Measurements from ENCODE around the gene PPP2R1A. TPM values are rescaled to one million over a fixed set of nuclear protein-coding genes. Genes with fewer than 3 reads are reported as not detected.
"Not testable (repeated sequence)": the region's sequence is repeated elsewhere in the genome, so short reads cannot be mapped to it uniquely, and the experiment has no call there.

The PPP2R1A gene
- total RNA-seq, 4 donors from 2014 or later = 141 to 162 (median 156) TPM

- ATAC-seq (ENCODE audit: low FRiP score) = no peak
- no peak for DNase-seq (ENCODE audit: low spot score)
- TF ChIP-seq, protein P1, sequence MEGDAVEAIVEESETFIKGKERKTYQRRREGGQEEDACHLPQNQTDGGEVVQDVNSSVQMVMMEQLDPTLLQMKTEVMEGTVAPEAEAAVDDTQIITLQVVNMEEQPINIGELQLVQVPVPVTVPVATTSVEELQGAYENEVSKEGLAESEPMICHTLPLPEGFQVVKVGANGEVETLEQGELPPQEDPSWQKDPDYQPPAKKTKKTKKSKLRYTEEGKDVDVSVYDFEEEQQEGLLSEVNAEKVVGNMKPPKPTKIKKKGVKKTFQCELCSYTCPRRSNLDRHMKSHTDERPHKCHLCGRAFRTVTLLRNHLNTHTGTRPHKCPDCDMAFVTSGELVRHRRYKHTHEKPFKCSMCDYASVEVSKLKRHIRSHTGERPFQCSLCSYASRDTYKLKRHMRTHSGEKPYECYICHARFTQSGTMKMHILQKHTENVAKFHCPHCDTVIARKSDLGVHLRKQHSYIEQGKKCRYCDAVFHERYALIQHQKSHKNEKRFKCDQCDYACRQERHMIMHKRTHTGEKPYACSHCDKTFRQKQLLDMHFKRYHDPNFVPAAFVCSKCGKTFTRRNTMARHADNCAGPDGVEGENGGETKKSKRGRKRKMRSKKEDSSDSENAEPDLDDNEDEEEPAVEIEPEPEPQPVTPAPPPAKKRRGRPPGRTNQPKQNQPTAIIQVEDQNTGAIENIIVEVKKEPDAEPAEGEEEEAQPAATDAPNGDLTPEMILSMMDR (IDR thresholded peaks at IDR 0.05) = no peak
Observed at GRCh38 chr19:52237197-52237596, 47.3 kb downstream of the PPP2R1A start.

DNA sequence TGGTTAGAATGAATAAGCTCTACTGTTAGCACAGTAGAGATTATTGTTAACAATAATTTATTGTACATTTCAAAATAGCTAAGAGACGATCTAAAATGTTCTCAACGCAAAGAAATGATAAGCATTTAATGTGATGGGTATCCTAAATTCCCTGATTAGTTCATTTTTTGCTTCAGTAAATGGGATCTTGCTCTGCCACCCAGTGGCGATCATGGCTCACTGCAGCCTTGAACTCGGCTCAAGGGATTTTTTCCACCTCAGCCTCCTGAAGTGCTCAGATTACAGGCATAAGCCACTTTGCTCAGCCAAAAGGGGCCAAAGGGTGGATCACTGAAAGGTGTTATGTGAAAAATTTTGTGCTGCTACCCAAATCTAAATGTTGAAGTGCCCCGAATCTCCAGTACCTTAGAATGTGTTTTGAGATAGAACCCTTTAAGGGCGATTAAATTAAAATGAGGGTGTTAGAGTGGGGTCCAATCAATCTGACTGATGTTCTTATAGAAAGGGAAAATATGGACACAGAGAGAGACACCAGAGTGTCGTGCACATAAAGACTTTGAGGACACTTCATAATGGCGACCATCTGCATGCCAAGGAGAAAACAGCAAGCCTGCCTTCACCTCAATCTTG is 48.0 kb downstream of the PPP2R1A start:
- DNase-seq (ENCODE audit: low spot score) (no peak), ATAC-seq (ENCODE audit: low FRiP score) (peak; percentile 80)
- TF ChIP-seq, protein P1 (IDR thresholded peaks at IDR 0.05) = peak in 1 of 3 donors; percentile 66

DNA sequence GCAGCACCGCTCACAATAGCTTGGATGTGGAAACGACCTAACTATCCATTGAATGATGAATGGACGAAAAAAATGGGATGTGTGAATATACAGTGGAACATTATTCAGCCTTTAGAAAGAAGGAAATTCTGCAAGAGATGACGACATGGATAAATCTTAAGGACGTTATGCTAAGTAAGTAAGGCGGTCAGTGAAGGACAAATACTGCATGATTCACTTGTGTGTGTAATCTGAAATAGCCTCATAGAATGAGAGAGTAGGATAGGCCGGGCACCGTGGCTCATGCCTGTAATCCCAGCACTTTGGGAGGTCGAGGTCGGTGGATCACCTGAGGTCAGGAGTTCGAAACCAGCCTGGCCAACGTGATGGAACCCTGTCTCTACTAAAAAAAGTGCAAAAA is 54.2 kb downstream of the PPP2R1A start:
- DNase-seq (ENCODE audit: low spot score) (no peak), ATAC-seq (ENCODE audit: low FRiP score) (no peak)

DNA sequence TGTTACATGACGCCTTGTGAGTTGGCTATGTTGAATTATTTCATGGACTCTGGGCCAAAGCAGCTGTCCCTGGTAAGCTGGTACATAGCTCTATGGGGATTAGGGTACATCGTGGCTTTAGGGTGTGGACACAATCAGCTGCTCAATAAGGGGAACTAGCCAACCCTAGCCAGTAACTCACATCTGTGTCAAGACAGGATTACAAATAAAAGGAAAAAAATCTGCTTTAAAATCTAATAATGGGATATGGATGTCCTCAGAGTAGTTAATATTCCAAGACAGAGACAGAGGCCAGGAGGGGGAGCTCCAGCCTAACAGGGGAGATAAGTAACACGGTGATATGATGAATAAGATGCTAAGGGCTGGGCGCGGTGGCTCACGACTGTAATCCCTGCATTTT is 58.4 kb downstream of the PPP2R1A start:
- TF ChIP-seq, protein P1 (IDR thresholded peaks at IDR 0.05) = no peak
- no peak for ATAC-seq (ENCODE audit: low FRiP score)
- DNase-seq (ENCODE audit: low spot score) = peak; percentile 35

More for the DNA sequence above, 54.2 kb downstream of the PPP2R1A start:
- TF ChIP-seq, protein P1 (IDR thresholded peaks at IDR 0.05) = no peak

- TF ChIP-seq, protein P1 (IDR thresholded peaks at IDR 0.05) = no peak
- ATAC-seq (ENCODE audit: low FRiP score) (no peak), DNase-seq (ENCODE audit: low spot score) (no peak)
Observed at GRCh38 chr19:52258426-52258825, 68.6 kb downstream of the PPP2R1A start.

DNA sequence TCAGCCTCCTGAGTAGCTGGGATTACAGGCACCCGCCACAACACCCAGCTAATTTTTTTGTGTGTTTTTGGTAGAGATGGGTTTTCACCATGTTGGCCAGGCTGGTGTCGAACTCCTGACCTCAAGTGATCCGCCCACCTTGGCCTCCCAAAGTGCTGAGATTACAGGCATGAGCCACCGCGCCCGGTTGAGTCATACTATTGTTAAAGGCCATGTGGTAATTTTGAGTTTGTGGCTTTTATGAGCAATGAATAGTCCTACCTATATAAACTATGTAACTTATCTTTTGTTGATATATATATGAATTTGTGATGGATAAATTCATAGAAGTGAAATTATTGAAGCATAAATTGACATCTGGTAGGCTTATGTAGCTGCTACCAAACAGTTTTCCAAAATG is 75.7 kb downstream of the PPP2R1A start:
- ATAC-seq (ENCODE audit: low FRiP score); DNase-seq (ENCODE audit: low spot score): not testable (repeated sequence)

DNA sequence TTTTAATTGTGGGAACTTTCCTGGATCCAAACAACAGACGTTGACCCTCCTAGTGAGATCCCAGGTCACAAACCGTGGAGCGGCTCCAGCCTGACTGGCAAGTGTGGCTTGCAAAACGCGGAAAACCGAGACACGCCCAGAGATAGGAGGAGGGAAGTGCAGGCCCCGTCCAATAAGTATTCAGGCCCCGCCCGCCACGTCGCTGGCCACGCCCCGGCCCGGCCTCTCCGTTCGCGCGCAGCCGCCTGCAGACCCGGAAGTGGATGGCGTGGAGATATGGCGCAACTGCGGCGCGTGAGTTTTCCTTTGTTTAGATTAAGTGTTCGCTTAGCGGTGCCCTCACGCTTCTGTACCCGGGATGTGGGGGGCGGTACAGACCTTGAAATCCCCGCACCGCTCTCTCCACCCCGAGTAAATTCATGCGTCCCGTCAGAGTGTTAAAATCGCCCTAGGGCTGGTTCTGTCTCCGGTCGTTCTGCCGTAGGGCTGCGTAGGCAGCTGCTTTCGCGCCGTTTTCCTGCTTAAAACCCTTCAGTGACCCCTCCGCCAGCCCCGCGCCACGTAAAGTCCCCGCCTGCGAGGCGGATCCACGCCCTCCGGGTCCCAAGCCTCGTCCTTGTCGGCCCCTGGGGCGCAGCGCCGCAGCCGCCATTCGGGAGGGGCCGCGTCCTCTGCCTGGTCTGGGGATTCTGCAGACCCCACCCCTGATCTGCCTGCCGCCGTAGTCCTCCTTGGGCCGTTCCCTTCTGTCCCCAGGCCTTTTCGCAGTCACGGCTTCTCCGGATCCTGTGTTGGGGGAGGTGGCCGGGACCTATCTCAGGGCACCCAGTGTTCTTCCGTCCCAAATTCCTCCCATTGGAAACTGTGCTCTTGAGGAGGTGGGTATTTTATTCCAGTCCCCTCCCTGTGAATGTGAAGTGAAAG is 79.7 kb downstream of the PPP2R1A start, which contains the start of gene ZNF766:
TSS of gene ZNF766 (plus strand) at position 250 of the 924 bp plus-strand sequence. CDS start at position 277, 27 bp downstream.
- TF ChIP-seq, protein P1 (IDR thresholded peaks at IDR 0.05) = no peak
- peak; percentile 94 for DNase-seq (ENCODE audit: low spot score)
- ATAC-seq (ENCODE audit: low FRiP score) = peak; percentile 96
